Measurements from ENCODE around the gene DNAAF8.

The DNAAF8 gene

DNA sequence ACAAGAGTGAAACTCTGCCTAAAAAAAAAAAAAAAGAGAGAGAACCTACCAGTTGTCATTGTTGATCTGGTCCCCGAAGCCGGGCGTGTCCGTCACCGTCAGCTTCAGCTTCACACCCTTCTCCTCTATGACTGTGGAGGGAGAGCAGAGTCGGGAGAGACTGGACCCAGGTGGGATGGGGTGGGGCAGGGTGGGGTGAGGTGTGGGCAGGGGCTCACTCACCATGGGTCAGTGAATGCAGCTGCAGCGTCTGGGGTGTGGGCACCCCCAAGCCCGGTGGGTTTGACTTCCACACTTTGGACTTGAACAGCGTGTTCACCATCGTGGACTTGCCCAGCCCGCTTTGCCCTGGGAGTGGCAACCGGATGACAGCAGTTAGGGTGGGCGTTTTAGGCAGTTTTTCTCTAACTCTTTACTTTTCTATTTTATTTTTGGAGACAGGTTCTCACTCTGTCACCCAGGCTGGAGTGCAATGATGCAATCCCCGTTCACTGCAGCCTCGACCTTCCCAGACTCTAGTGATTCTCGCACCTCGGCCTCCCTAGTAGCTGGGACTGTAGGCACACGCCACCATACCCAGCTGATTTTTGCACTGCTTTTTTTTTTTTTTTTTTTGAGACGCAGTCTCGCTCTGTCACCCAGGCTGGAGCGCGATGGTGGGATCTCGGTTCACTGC, 51.6 kb downstream of the DNAAF8 start:
- no peak for DNase-seq

DNA sequence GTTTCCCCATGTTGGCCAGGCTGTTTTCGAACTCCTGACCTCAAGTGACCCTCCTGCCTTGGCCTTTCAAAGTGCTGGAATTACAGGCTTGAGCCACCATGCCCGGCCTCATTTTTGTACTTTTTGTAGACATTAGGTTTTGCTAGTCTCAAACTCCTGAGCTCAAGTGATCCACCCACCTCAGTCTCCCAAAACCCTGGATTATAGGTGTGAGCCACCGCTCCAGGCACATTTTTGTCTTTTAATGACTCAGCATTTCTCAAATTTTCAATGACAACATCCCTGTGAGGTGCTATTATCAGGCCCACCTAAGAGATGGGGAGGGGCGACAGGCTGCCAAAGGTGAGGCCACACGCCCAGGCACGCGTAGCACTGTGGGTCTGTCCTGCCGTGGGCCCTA, 52.7 kb downstream of the DNAAF8 start:
- no peak for DNase-seq

DNA sequence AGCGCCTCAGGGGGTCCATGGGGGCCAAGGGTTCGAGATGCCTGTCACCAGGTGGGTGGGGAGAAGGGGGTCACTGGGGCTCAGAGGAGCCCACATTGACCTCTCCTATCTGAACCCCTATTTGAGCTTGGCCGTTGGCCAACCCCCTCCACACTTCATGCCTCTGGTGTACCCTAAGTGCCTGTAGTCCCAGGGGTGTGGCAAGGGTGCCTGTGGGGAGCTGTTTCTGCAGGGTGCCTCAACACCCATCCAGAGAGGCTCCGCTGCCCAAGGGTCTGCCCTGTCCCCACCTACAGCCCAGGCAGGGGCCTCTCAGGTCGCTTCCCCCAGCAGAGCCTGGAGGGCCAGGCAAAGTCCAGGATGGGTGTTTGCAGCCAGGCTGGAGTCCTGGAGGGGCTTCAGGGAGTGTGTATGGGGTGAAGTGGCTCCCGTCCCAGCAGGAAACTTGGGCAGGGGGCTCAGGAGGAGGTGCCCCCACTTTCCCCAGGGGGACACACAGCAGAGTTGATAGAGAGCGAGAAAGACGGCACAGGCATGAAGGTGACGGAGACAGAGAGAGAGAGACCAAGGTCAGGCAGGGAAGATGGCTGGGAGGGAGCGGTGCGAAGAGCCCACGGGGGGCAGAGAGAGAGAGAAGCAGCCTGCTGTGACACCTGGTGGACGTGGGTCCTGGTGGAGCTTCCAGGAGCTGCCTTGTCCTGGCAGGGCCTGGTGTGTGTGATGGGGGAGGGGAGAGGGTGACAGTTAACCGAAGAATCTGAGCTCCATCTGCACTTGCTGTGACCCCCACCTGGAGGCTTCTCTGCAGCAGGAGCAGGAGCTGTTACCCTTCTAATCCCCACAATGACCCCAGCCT, 53.5 kb downstream of the DNAAF8 start, which contains the start of gene SEPTIN12:
Gene SEPTIN12, minus strand, starts transcription at position 719 of the 856 bp plus-strand sequence. Its CDS starts 700 bp downstream, at position 19.
- DNase-seq = no peak

DNA sequence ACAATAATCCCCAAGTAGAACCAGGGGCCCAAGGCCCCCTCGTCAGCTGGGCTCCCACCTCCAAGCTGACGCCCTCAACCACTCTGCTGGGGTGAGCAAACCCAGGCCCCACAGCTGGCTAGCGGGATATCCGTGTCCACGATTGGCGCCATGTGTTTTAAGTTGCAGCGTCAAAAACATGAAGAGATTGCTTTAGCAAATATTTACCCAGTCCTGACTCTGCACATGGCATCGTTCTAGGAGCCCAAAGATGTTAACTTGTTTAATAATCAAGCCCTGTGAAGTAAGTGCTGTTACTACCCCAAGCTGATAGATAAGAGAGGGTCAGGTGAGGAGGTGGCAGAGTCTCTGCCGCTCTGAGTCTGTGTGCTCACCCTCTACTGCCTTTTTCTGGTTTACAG, 54.2 kb downstream of the DNAAF8 start:
- no peak for DNase-seq

DNA sequence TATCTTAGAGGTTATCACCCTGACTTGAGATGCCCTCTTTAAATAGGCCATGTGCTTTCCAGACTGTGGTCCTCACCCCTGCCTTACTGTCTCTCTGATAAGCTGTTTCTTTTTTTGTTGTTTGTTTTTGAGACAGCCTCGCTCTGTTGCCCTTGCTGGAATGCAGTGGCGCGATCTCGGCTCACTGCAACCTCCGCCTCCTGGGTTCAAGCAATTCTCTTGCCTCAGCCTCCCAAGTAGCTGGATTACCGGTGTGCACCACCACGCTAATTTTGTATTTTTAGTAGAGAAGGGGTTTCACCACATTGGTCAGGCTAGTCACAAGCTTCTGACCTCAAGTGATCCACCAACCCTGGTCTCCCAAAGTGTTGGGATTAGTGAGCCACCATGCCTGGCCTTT, 54.6 kb downstream of the DNAAF8 start:
- DNase-seq = no peak

DNA sequence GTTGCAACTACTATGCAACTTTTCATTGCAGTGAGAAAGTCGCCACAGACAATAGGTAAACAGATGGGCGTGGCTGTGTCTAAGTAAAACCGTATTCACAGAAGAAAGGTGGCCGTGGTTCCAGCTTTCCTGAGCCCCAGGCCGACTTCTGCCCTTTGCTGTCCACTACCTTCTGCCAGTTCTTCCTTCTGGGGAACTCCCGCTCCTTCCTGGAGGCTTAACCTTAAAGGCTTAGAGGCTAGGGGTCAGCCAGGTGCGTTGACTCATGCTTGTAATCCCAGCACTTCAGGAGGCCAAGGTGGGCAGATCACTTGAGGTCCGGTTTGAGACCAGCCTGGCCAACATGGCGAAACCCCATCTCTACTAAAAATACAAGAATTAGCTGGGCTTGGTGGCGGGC, 55.9 kb downstream of the DNAAF8 start:
- DNase-seq = no peak

DNA sequence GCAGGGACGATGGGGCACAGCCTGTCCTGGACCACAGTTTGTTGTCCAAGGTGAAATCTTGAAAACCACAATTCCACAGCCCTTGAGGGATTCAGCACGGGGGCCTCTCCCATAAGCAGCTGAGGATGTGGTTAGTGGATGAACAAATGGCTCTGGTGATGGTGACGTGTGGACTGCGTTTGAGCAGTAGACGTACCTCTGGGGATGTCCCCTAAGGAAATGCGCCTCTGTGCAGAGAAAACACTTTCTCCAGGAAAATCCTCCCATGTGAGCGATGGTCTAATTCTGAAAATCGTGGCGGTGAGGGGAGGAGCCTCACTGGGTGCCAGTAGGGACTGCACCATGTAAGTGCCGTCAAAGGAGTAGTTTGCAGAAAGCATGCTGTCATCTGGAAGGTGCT, 56.5 kb downstream of the DNAAF8 start:
- DNase-seq = no peak

DNA sequence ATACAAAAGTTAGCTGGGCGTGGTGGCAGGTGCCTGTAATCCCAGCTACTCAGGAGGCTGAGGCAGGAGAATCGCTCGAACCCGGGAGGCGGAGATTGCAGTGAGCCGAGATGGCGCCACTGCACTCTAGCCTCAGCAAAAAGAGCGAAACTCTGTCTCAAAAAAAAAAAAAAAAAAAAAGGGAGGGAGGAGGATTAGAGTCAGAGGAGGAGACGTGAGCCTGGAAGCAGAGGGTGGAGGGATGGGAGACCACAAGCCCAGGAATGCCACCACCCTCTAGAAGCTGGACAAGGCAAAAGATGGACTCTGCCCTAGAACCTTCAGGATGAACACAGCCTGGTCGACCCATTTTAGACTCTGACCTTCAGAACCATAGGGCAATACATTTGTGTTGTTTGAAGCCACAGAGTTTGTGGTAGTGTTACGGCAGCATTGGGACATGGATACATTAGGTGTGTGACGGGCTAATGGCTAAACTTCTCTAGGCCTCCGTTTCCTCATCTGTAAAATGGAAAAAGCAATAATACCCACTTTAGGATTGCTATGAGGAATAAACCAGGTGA, 58.7 kb downstream of the DNAAF8 start:
- DNase-seq = no peak

DNA sequence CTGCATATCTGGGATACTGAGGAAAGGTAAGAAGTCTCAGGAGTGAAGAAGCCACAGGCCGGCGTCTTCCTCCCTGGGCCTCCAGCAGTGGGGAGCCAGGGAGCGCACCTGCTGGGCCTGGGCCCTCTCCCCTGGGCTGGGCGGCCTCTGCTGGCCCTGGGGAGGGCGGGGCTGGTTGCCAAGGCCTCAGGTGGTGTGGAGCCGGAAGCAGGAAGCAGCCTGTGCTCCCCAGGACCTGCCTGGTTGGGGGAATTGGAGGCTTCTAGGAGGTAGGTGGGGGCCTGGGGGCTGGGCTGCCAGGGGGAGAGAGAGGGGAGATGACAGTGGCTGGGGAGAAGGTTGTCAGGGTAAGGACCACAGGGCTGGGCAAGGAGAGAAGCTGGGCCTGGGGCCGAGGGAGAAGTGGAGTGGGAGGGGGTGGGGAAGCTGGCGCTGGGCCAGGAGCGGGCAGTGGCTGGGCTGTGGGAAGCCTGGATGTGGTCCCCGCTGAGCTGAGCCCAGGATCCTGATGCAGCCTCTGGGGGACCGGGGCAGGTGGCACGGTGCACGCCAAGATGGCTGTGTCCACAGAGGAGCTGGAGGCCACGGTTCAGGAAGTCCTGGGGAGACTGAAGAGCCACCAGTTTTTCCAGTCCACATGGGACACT, 61.0 kb downstream of the DNAAF8 start, which contains the start of gene SMIM22:
Gene SMIM22, plus strand, starts transcription at position 189 of the 647 bp plus-strand sequence. Its CDS starts 366 bp downstream, at position 555.
- no peak for DNase-seq

DNA sequence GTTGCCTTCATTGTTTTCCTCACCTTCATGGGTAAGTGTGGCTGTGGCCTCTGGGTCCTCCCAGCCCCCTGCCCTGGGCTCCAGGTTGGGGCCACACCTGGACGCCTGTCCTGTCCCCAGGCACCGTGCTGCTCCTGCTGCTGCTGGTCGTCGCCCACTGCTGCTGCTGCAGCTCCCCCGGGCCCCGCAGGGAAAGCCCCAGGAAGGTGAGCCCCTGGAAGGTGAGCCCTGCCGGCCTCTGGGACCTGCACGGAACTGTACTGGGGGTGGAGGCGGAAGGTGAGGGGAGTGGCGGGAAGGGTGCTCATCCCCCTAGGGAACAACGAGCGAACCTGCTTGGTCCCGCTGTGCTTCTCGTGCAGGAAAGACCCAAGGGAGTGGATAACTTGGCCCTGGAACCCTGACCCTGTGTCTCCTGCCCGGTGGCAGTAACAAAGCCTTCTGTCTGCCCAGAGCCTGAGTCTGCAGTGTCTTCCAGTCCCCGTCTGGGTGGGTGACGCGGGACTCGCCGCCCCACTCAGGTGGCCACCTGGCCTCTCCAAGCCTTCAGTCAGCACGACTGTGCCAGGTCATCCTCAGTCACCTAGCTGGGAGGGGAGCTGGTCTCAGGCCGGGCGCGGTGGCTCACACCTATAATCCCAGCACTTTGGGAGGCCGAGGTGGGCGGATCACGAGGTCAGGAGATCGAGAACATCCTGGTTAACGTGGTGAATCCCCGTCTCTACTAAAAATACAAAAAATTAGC, 61.7 kb downstream of the DNAAF8 start:
- DNase-seq = no peak

DNA sequence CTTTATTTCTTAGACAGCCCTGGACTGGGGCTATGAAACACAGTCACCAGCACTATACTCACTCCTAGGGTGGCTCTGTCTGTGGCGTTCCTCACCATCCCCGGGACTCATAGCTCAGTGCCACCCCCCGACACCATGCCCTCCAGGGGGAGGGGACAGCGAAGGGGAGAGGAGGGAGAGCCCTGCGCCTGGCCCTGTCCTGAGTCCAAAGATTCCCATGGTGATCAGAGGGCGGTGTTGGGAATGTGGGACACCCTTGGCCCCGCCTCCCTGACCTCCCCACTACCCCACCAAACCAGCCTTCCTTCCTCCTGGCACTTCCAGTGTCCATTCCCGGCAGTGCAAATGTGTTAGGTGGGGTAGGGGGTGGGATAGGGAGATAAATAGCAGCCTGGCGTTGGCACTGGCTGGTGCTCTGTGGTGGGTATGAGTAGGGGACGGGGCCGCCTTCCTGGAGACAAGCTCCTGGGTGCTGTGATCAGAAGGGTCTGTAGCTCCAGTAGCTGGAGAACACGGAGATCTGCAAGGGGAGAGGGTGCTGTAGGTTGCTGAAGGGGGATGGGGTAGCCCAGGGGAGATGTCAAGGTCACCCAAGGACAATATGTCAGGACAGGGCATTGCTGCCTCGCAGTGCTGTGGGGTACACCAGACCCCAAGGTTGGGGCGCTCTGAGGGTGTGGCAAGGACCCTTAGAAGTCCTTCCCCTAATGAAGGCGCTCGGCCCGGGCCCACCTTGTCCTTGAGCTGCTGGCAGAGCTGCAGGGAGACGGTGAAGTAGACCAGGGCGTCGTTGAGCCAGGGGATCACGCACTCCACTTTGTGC, 62.9 kb downstream of the DNAAF8 start:
- DNase-seq = no peak

DNA sequence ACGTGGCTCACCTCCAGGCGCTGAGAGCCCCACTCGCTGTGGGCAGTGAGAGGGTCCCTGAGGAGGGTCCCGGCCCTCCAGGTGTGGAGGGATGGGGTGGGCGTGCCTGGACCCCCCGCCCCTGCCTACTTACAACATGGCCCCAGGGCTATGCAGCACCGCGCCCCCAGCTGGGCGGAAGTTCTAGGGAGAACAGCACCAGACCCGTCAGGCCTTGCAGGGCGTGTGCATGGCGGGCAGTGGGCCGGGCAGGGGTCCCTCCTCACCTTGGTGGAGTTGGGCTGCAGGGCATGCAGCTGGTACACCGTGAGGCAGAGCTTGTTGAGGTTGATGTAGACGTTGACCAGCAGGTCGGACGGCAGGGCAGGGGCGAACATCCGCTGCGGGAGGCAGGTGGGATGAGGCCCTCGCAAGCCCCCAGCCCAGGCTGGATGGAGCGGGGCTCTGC, 63.5 kb downstream of the DNAAF8 start:
- DNase-seq = no peak

DNA sequence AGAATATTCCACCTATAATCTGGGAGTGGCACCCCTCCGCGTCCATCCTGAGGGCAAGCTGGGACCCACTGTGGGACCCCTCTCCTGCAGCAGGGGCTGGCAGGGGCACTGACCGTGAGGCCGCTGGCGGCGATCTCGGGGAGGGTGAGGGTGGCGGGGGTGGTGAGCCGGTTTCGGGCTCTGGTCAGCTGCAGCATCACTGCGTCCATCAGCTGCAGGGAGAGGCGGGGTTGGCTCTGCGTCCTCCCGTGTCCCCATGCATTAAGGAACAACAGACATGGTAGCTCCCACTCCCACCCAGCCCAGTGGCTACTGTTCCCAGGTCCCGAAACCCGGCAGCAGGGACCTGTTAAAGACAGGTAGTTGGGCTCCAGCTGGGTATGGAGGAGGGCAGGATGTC, 64.1 kb downstream of the DNAAF8 start:
- DNase-seq = no peak
